GM12875 (cell line): ENCODE data around the gene PAN3.
"Not testable (repeated sequence)": the region's sequence is repeated elsewhere in the genome, so short reads cannot be mapped to it uniquely, and the experiment has no call there.

Experiments
- H3K4me3 ChIP-seq: one replicate; pipeline ENCODE4 v1.5.1; 2011; ENCODE audit warnings: low read depth, low read length, control low read depth
- TF ChIP-seq, protein P1 (sequence below): IDR thresholded peaks from 2 replicates; pipeline ENCODE4 v1.5.1; 2011; ENCODE audit warnings: low read depth, mild to moderate bottlenecking, control low read depth, inconsistent platforms, low read length, moderate library complexity, borderline replicate concordance; ENCODE audit not compliant: insufficient read depth

PAN3 gene

GRCh38 chr13:28099396-28100149 is 38.8 kb upstream of the PAN3 start:
- TF ChIP-seq, protein P1, sequence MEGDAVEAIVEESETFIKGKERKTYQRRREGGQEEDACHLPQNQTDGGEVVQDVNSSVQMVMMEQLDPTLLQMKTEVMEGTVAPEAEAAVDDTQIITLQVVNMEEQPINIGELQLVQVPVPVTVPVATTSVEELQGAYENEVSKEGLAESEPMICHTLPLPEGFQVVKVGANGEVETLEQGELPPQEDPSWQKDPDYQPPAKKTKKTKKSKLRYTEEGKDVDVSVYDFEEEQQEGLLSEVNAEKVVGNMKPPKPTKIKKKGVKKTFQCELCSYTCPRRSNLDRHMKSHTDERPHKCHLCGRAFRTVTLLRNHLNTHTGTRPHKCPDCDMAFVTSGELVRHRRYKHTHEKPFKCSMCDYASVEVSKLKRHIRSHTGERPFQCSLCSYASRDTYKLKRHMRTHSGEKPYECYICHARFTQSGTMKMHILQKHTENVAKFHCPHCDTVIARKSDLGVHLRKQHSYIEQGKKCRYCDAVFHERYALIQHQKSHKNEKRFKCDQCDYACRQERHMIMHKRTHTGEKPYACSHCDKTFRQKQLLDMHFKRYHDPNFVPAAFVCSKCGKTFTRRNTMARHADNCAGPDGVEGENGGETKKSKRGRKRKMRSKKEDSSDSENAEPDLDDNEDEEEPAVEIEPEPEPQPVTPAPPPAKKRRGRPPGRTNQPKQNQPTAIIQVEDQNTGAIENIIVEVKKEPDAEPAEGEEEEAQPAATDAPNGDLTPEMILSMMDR, result no peak
- H3K4me3 ChIP-seq, result peak overlapping the region; percentile 47

DNA sequence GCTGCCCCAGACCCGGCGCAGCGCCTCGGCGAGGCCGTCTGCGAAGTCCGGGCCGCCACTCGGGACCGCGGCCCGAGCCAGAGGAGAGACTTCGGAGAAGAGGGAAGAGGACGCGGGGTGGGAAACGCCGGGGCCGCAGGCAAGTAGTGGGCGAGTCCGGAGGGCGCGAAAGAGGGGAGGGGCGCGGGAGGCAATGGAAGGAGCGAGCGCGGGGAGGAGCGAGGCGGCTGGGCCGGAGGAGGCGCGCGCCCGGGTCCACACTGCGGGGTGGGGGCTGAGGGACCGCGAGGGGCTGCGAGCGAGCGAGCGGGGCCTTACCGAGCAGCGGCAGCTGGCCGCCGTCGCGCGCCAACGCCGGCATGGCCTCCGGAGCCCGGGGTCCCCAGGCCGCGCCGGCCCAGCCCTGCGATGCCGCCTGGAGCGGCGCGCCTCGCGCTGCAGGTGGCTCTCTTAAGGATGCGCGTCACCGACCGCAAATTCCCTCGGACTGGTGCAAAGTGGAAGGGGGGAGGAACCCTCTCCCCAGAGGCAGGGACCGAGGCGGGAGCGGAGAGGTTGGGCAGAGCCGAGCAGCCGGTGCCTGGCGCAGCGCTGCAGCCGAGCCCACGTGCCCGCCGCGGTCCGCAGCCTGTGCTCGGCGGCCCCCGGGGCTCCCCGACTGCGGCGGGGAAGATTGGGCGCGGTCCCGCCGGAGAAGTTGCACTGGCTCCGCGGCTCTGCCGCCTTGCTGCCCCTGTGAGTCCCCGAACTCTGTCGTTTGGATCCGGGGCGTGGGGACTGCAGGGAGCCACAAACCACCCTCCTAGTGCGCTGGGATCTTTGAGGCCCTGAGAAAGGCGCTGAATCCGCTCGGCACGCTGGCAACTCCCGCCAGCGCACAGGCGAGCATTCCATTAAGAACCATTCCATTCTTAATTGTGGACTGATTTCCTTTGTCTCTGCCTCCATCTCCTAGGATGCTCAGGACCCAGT is 37.9 kb upstream of the PAN3 start, which contains the start of gene FLT3:
TSS of gene FLT3 (minus strand) at position 427 of the 972 bp plus-strand sequence. CDS start at position 361, 66 bp downstream.
- H3K4me3 ChIP-seq, result peak within 1 kb of the TSS; percentile 47
- TF ChIP-seq, protein P1, result no peak

DNA sequence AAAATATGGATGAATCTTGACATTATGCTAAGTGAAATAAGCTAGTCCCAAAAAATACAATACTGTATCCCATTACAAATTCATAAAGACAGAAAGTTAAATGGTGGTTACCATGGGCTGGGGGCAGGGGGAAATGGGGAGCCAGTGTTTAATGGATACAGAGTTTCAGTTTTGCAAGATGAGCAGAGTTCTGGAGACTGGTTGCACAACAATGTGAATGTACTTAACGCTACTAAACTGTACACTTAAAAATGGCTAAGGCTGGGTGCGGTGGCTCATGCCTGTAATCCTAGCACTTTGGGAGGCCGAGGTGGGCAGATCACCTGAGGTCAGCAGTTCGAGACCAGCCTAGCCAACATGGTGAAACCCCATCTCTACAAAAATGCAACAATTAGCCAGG is 36.5 kb upstream of the PAN3 start:
- not testable (repeated sequence) for H3K4me3 ChIP-seq

DNA sequence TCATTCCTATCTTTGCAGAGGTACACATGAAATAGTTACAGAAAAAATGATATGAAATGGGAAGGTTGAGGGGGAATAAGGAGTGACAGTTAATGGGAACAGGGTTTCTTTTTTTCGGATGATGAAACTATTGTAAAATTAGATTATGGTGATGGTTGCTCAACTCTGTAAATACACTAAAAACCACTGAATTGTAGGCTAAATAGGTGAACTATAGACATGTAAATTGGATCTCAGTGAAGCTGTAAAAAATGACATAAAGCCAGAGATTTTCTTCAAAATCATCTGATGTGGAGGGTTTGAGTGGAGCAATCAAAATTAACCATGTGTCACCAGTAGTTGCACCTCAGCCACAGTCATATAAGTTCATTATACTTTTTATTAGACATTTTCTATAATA is 31.4 kb upstream of the PAN3 start:
- TF ChIP-seq, protein P1, result no peak
- no peak overlapping the region for H3K4me3 ChIP-seq

- TF ChIP-seq, protein P1, result no peak
- no peak overlapping the region for H3K4me3 ChIP-seq
These were observed 27.9 kb upstream of the PAN3 start for GRCh38 chr13:28110414-28110813.

- no peak overlapping the region for H3K4me3 ChIP-seq
- TF ChIP-seq, protein P1, result no peak
These were observed 21.6 kb upstream of the PAN3 start for GRCh38 chr13:28116736-28117135.

GRCh38 chr13:28117689-28118377 is 20.5 kb upstream of the PAN3 start:
- TF ChIP-seq, protein P1, result no peak
- H3K4me3 ChIP-seq, result no peak overlapping the region
